GM12801 (cell line): ENCODE data around the gene ZNF576.

Experiments used
- CTCF ChIP-seq: IDR thresholded peaks from one replicate; pipeline ENCODE4 v1.5.1; 2011; ENCODE audit warnings: control low read depth; ENCODE audit not compliant: insufficient read length; ENCODE audit errors: extremely low read depth

ZNF576 gene, protein sequence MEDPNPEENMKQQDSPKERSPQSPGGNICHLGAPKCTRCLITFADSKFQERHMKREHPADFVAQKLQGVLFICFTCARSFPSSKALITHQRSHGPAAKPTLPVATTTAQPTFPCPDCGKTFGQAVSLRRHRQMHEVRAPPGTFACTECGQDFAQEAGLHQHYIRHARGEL

DNA sequence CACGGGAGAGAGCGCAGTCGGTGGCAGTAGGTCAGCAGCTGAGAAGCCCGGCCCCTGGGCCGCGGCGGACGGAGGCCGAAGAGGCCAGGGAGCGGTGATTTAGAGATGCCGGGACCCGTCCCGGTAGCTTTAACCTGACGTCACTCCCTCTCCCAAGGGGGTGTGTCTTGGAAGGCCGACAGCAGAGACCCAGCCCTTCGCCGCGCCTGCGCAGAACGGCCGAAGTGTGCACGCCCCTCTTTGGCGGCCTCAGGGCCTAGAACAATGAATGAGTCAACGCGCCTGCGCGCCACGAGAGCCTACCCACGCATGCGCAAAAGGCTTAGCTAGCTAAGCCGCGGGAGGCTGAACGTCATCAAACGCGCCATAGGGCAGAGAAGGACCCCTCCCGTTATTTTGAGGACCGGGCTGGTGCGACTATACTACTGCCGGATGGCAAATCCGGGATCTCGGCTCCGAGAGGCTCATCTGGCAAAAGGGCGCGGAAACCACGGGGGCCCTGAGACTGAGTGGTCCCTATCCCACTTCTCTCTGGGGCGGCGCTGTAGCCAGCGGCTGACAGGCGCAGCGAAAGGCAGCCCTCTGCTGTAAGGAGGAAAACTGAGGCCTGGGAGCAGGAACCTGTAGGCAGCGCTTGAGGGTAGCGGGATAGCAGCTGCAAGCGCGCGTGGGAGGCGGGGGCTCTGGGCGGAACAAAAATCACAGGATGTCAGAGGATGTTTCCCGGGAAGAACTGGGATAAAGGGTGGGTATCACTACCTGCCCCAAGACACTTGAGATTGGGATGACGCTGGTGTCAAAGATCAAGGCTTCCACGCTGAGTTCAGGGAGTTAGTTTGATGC, at the start of gene ZNF576, which contains the start of gene IRGQ:
Gene ZNF576 (plus strand): TSS at position 597 of the 843 bp plus-strand sequence. CDS start 514 bp downstream, outside the sequence.
Gene IRGQ (minus strand): TSS at position 136 of the 843 bp plus-strand sequence. CDS start 796 bp downstream, outside the sequence.
- TF ChIP-seq CTCF, result no peak

DNA sequence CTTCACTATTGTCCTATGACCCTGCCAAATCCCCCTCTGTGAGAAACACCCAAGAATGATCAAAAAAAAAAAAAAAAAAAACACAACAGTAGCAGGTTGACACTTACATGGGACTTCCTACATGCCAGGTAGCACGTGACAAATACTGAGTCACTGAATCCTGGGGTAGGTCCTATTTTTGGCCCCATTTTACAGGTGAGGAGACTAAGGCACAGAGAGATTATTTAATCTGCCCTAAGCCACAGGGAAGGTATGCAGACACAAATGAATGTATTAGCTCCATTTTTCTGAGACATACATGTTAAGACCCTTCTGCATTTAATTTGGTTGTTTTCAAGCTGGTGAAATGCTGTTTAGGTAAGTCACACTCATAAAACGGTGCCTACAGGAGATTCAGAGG, 47.7 kb upstream of the ZNF576 start:
- TF ChIP-seq CTCF, result no peak

- TF ChIP-seq CTCF, result no peak
Observed at GRCh38 chr19:43551399-43552197, 44.8 kb upstream of the ZNF576 start.

DNA sequence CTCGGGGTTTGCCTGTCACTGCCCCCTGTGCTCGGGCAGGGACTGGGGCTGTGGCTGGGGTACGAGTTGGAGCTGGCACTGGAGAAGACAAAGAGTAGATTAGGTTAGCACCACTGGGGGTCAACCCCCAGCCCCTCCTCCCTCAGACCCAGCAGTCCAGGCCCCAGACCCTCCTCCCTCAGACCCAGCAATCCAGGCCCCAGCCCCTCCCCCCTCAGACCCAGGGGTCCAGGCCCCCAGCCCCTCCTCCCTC, 44.3 kb upstream of the ZNF576 start:
- no peak for TF ChIP-seq CTCF

GRCh38 chr19:43552616-43553015, 43.8 kb upstream of the ZNF576 start:
- TF ChIP-seq CTCF, result no peak

DNA sequence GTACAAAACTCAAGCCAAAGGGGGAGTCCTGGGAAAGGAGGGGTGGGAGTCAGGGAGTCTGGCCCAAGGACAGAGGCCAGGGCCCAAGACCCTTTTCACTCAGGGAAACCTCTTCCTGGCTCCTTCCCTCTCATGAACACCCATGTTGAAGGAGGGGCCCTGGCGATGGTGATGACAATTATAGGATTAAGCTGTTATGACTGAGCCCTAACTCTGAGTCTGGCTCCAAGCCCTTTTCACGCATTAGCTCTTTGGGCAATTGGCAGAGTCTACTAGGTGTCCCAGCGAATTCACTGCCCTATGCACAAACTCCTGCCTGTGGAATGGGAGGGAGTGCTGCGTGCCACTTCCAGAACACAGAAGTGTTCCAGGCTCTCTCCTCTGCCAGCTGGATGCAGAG, 42.7 kb upstream of the ZNF576 start:
- no peak for TF ChIP-seq CTCF

DNA sequence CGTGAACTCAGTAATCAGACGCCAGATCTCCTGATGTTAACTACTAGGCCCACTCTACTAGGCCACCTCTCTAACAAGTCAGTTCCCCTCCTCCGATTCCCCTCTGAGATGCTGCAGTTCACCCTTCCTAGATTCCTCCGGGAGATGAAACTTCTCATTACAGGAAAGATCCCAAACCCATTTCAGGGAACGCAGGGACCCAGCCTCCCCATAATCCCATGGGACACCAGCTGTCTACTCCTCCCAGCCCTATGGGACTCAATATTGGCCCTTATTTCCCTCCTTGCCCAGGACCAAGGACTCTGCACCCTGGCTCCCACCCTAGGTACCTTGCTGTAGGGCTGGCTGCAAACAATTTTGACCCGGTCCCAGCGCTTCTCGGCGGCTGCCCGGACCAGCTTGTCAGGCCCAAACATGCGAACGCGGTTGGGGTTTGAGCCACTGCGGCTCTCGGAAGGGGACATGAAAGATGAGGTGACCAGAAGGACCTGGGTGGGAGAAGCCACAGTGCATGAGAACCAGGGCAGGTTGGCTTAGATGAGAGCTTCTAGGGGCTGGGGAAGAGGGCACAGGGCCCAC, 42.0 kb upstream of the ZNF576 start:
- no peak for TF ChIP-seq CTCF
